CD1c-positive myeloid dendritic cell (primary cell): Measurements from ENCODE around the gene NUP160.
"Not testable (repeated sequence)": the region's sequence is repeated elsewhere in the genome, so short reads cannot be mapped to it uniquely, and the experiment has no call there.

Experiments used
- DNase-seq: peaks from one replicate; pipeline ENCODE4 v3.0.0-alpha.2; 2016; ENCODE audit errors: extremely low spot score

The NUP160 gene

GRCh38 chr11:47861728-47862127, 13.6 kb upstream of the NUP160 start:
- DNase-seq = no peak

- no peak for DNase-seq
These were observed 12.4 kb upstream of the NUP160 start for GRCh38 chr11:47860536-47860935.

- no peak for DNase-seq
These were observed 9.9 kb upstream of the NUP160 start for GRCh38 chr11:47857892-47858543.

GRCh38 chr11:47857485-47857884, 9.3 kb upstream of the NUP160 start:
- no peak for DNase-seq

- no peak for DNase-seq
These were observed 8.0 kb upstream of the NUP160 start for GRCh38 chr11:47856186-47856585.

- peak; percentile 54 for DNase-seq
These were observed 6.5 kb upstream of the NUP160 start for GRCh38 chr11:47854667-47855066.

- no peak for DNase-seq
These were observed 3.9 kb upstream of the NUP160 start for GRCh38 chr11:47852053-47852452.

GRCh38 chr11:47850337-47850736, 2.2 kb upstream of the NUP160 start:
- no peak for DNase-seq

GRCh38 chr11:47848700-47849155, 578 bp upstream of the NUP160 start:
- DNase-seq = no peak

GRCh38 chr11:47847537-47847891, 636 bp downstream of the NUP160 start:
- DNase-seq = no peak

- DNase-seq = no peak
These were observed 1.2 kb downstream of the NUP160 start for GRCh38 chr11:47846998-47847397.

- DNase-seq = peak; percentile 21
These were observed 4.6 kb downstream of the NUP160 start for GRCh38 chr11:47843361-47844055.

GRCh38 chr11:47842749-47843148, 5.4 kb downstream of the NUP160 start:
- DNase-seq = no peak

GRCh38 chr11:47837929-47838328, 10.2 kb downstream of the NUP160 start:
- DNase-seq = no peak

GRCh38 chr11:47837292-47837691, 10.9 kb downstream of the NUP160 start:
- no peak for DNase-seq

- not testable (repeated sequence) for DNase-seq
These were observed 18.1 kb downstream of the NUP160 start for GRCh38 chr11:47830013-47830412.

GRCh38 chr11:47828284-47828683, 19.9 kb downstream of the NUP160 start:
- no peak for DNase-seq

GRCh38 chr11:47822664-47823063, 25.5 kb downstream of the NUP160 start:
- not testable (repeated sequence) for DNase-seq

GRCh38 chr11:47819743-47820142, 28.4 kb downstream of the NUP160 start:
- DNase-seq = no peak

- no peak for DNase-seq
These were observed 47.4 kb downstream of the NUP160 start for GRCh38 chr11:47800759-47801158.

- peak; percentile 64 for DNase-seq
These were observed 50.5 kb downstream of the NUP160 start for GRCh38 chr11:47797633-47798032.

GRCh38 chr11:47791774-47792430, 56.2 kb downstream of the NUP160 start:
- no peak for DNase-seq

GRCh38 chr11:47790017-47790416, 58.1 kb downstream of the NUP160 start:
- not testable (repeated sequence) for DNase-seq
